ENCODE data around the gene UBAP1. TPM values are rescaled to one million over a fixed set of nuclear protein-coding genes. Genes with fewer than 3 reads are reported as not detected.
A peak's percentile ranks its signal among the peaks of the same experiment; 100 is the strongest.

UBAP1 gene
- total and polyA plus RNA-seq, 9 of the 15 experiments (the other 6 are each of a cell fraction or from before 2014, with no cell fraction given): 1.3 to 33.4 (median 16.5) TPM

DNA sequence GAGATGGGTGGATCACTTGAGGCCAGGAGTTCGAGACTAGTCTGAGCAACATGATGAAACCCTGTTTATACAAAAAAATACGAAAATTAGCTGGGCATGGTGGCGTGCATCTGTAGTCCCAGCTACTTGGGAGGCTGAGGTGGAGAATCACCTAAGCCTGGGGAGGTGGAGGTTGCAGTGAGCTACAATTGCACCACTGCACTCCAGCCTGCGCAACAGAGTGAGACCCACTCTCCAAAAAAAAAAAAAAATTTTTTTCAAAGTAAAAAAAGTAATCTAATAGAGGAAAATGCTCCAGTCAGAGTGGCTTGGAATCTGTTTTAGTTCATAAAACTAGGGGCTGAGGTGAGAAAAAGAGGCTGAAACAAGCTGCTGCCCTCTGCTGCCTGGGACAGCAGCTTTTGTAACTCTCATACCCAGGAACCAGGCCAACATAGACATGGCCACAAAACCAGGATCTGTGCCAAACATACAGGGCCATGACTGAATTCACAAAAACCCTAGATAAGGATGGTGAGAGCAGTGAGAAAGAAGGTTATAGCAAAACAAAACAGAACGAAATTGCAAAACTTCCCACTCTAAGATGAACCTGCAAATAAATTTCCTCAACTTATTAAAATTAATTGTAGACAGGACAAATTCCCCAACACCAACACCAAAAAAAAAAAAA lies 39.2 kb upstream of the UBAP1 start (continued):
- TF ChIP-seq, protein P1, sequence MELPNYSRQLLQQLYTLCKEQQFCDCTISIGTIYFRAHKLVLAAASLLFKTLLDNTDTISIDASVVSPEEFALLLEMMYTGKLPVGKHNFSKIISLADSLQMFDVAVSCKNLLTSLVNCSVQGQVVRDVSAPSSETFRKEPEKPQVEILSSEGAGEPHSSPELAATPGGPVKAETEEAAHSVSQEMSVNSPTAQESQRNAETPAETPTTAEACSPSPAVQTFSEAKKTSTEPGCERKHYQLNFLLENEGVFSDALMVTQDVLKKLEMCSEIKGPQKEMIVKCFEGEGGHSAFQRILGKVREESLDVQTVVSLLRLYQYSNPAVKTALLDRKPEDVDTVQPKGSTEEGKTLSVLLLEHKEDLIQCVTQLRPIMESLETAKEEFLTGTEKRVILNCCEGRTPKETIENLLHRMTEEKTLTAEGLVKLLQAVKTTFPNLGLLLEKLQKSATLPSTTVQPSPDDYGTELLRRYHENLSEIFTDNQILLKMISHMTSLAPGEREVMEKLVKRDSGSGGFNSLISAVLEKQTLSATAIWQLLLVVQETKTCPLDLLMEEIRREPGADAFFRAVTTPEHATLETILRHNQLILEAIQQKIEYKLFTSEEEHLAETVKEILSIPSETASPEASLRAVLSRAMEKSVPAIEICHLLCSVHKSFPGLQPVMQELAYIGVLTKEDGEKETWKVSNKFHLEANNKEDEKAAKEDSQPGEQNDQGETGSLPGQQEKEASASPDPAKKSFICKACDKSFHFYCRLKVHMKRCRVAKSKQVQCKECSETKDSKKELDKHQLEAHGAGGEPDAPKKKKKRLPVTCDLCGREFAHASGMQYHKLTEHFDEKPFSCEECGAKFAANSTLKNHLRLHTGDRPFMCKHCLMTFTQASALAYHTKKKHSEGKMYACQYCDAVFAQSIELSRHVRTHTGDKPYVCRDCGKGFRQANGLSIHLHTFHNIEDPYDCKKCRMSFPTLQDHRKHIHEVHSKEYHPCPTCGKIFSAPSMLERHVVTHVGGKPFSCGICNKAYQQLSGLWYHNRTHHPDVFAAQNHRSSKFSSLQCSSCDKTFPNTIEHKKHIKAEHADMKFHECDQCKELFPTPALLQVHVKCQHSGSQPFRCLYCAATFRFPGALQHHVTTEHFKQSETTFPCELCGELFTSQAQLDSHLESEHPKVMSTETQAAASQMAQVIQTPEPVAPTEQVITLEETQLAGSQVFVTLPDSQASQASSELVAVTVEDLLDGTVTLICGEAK (IDR thresholded peaks at IDR 0.05): no peak
- TF ChIP-seq, protein P1 (CRISPR knock-in tag; IDR thresholded peaks at IDR 0.05): no peak
- TF ChIP-seq ZNF12 (CRISPR knock-in tag; IDR thresholded peaks at IDR 0.05) (no peak), PHTF2 (CRISPR knock-in tag; IDR thresholded peaks at IDR 0.05) (no peak), ZNF253 (CRISPR knock-in tag; conservative IDR thresholded peaks at IDR 0.05) (no peak), KHSRP (IDR thresholded peaks at IDR 0.05) (no peak)
- TF ChIP-seq, protein P2, sequence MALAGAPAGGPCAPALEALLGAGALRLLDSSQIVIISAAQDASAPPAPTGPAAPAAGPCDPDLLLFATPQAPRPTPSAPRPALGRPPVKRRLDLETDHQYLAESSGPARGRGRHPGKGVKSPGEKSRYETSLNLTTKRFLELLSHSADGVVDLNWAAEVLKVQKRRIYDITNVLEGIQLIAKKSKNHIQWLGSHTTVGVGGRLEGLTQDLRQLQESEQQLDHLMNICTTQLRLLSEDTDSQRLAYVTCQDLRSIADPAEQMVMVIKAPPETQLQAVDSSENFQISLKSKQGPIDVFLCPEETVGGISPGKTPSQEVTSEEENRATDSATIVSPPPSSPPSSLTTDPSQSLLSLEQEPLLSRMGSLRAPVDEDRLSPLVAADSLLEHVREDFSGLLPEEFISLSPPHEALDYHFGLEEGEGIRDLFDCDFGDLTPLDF (CRISPR knock-in tag; IDR thresholded peaks at IDR 0.05): no peak
- TF ChIP-seq, protein P3, sequence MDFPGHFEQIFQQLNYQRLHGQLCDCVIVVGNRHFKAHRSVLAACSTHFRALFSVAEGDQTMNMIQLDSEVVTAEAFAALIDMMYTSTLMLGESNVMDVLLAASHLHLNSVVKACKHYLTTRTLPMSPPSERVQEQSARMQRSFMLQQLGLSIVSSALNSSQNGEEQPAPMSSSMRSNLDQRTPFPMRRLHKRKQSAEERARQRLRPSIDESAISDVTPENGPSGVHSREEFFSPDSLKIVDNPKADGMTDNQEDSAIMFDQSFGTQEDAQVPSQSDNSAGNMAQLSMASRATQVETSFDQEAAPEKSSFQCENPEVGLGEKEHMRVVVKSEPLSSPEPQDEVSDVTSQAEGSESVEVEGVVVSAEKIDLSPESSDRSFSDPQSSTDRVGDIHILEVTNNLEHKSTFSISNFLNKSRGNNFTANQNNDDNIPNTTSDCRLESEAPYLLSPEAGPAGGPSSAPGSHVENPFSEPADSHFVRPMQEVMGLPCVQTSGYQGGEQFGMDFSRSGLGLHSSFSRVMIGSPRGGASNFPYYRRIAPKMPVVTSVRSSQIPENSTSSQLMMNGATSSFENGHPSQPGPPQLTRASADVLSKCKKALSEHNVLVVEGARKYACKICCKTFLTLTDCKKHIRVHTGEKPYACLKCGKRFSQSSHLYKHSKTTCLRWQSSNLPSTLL (IDR thresholded peaks at IDR 0.05): no peak
- TF ChIP-seq, protein P4, sequence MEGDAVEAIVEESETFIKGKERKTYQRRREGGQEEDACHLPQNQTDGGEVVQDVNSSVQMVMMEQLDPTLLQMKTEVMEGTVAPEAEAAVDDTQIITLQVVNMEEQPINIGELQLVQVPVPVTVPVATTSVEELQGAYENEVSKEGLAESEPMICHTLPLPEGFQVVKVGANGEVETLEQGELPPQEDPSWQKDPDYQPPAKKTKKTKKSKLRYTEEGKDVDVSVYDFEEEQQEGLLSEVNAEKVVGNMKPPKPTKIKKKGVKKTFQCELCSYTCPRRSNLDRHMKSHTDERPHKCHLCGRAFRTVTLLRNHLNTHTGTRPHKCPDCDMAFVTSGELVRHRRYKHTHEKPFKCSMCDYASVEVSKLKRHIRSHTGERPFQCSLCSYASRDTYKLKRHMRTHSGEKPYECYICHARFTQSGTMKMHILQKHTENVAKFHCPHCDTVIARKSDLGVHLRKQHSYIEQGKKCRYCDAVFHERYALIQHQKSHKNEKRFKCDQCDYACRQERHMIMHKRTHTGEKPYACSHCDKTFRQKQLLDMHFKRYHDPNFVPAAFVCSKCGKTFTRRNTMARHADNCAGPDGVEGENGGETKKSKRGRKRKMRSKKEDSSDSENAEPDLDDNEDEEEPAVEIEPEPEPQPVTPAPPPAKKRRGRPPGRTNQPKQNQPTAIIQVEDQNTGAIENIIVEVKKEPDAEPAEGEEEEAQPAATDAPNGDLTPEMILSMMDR (IDR thresholded peaks at IDR 0.05 in 2 of 3, conservative IDR thresholded peaks at IDR 0.05 in 1 of 3; ENCODE audit: insufficient read depth in 2 of 3, low read depth in 1 of 3, low read length in 3 of 3): peak in 2 of 3 experiments; percentile 27 to 47; a peak in 3 of 6 replicates
- TF ChIP-seq, protein P5, sequence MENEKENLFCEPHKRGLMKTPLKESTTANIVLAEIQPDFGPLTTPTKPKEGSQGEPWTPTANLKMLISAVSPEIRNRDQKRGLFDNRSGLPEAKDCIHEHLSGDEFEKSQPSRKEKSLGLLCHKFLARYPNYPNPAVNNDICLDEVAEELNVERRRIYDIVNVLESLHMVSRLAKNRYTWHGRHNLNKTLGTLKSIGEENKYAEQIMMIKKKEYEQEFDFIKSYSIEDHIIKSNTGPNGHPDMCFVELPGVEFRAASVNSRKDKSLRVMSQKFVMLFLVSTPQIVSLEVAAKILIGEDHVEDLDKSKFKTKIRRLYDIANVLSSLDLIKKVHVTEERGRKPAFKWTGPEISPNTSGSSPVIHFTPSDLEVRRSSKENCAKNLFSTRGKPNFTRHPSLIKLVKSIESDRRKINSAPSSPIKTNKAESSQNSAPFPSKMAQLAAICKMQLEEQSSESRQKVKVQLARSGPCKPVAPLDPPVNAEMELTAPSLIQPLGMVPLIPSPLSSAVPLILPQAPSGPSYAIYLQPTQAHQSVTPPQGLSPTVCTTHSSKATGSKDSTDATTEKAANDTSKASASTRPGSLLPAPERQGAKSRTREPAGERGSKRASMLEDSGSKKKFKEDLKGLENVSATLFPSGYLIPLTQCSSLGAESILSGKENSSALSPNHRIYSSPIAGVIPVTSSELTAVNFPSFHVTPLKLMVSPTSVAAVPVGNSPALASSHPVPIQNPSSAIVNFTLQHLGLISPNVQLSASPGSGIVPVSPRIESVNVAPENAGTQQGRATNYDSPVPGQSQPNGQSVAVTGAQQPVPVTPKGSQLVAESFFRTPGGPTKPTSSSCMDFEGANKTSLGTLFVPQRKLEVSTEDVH (IDR thresholded peaks at IDR 0.05; ENCODE audit: low read depth, partially characterized antibody): no peak
